ENCODE data around the gene SRPK1.

DNA sequence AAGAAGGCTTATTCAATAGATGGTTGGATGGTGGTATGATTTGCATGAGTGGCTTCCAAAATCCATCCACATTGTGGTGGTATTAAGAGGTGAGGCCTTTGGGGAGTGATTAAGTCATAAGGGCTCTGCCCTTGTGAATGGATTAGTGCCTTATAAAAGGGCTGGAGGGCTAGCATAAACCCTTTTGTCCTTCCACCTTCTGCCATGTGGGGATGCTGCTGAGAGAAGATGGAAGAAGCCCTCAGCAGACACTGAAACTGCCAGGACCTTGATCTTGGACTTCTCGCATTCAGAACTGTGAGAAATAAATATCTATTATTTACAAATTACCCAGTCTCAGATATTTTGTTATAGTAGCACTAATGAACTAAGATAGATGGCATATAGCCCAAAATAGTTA lies 27.8 kb upstream of the SRPK1 start:
- TF ChIP-seq, protein P1, sequence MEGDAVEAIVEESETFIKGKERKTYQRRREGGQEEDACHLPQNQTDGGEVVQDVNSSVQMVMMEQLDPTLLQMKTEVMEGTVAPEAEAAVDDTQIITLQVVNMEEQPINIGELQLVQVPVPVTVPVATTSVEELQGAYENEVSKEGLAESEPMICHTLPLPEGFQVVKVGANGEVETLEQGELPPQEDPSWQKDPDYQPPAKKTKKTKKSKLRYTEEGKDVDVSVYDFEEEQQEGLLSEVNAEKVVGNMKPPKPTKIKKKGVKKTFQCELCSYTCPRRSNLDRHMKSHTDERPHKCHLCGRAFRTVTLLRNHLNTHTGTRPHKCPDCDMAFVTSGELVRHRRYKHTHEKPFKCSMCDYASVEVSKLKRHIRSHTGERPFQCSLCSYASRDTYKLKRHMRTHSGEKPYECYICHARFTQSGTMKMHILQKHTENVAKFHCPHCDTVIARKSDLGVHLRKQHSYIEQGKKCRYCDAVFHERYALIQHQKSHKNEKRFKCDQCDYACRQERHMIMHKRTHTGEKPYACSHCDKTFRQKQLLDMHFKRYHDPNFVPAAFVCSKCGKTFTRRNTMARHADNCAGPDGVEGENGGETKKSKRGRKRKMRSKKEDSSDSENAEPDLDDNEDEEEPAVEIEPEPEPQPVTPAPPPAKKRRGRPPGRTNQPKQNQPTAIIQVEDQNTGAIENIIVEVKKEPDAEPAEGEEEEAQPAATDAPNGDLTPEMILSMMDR (IDR thresholded peaks at IDR 0.05 in 2 of 3, conservative IDR thresholded peaks at IDR 0.05 in 1 of 3; ENCODE audit: borderline replicate concordance in 1 of 3, insufficient read depth in 1 of 3, low read depth in 2 of 3, low read length in 2 of 3): peak; percentile 25 to 55 (median 43); a peak in 5 of 6 replicates
- TF ChIP-seq POLR2AphosphoS5 (IDR thresholded peaks at IDR 0.05; ENCODE audit: low read depth, low read length) (no peak), EZH2 (IDR thresholded peaks at IDR 0.05) (no peak), CEBPB (IDR thresholded peaks at IDR 0.05; ENCODE audit: low read depth) (no peak), POLR2A (IDR thresholded peaks at IDR 0.05; ENCODE audit: borderline replicate concordance, extremely low read depth, insufficient read depth, insufficient read length) (no peak), FOSL1 (IDR thresholded peaks at IDR 0.05; ENCODE audit: low read depth) (no peak), EZH2phosphoT487 (IDR thresholded peaks at IDR 0.05; ENCODE audit: borderline replicate concordance) (no peak)
- TF ChIP-seq, protein P2, sequence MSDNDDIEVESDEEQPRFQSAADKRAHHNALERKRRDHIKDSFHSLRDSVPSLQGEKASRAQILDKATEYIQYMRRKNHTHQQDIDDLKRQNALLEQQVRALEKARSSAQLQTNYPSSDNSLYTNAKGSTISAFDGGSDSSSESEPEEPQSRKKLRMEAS (IDR thresholded peaks at IDR 0.05): no peak
- TF ChIP-seq, protein P3, sequence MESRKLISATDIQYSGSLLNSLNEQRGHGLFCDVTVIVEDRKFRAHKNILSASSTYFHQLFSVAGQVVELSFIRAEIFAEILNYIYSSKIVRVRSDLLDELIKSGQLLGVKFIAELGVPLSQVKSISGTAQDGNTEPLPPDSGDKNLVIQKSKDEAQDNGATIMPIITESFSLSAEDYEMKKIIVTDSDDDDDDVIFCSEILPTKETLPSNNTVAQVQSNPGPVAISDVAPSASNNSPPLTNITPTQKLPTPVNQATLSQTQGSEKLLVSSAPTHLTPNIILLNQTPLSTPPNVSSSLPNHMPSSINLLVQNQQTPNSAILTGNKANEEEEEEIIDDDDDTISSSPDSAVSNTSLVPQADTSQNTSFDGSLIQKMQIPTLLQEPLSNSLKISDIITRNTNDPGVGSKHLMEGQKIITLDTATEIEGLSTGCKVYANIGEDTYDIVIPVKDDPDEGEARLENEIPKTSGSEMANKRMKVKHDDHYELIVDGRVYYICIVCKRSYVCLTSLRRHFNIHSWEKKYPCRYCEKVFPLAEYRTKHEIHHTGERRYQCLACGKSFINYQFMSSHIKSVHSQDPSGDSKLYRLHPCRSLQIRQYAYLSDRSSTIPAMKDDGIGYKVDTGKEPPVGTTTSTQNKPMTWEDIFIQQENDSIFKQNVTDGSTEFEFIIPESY (IDR thresholded peaks at IDR 0.05; ENCODE audit: extremely low read depth, insufficient replicate concordance, low read length): no peak

All from HCT116 (cell line).